Measurements from ENCODE around the gene FAM228B.

DNA sequence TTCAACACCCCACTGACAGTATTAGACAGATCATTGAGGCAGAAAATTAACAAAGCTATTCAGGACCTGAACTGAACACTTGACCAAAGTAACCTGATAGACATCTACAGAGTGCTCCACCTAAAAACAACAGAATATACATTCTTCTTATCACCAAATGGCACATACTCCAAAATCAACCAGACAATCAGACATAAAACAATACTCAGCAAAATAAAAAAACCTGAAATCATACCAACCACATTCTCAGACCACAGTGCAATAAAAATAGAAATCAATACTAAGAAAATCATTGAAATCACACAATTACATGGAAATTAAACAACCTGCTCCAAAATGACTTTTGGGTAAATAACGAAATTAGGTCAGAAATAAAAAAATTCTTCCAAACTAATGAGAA is 15.9 kb upstream of the FAM228B start:
- TF ChIP-seq ZNF274 (IDR thresholded peaks at IDR 0.05; ENCODE audit: low read depth, low read length) (no peak), YY1 (IDR thresholded peaks at IDR 0.05; ENCODE audit: insufficient read depth, insufficient read length) (no peak)

All from NT2/D1 (cell line).